HCT116 (cell line): ENCODE data around the gene STK32B. TPM values are rescaled to one million over a fixed set of nuclear protein-coding genes. Genes with fewer than 3 reads are reported as not detected.

Experiments
- ATAC-seq: fragments of 200-7000 bp; cut with Tn5 transposase; 2 replicates; pipeline ENCODE4 v1.9.1; 2020; ENCODE audit warnings: mild to moderate bottlenecking, moderate library complexity
- BruUV-seq: library from RNA; stranded (reverse); fragments of 400-500 nt; replicated peaks from 2 replicates; lab custom pipeline; 2021; lab: Mats Ljungman, UMichigan
- CTCF ChIA-PET: fragments of 300-600 bp; sonication (Branson Sonifier 250); formaldehyde crosslinking; loops from one replicate; lab custom pipeline; 2021; ENCODE audit warnings: antibody characterized with exemption; lab: Charles Lee
- POLR2A ChIA-PET: fragments of 300-600, 350-600 bp; sonication (Branson Sonifier 250); formaldehyde crosslinking; loops from one replicate; lab custom pipeline; 2021; ENCODE audit warnings: antibody characterized with exemption; lab: Charles Lee
- RAD21 ChIA-PET, 2 experiments: fragments of 300-600 bp; sonication (Branson Sonifier 250); formaldehyde crosslinking; loops; one replicate each; lab custom pipeline; 2023; ENCODE audit warnings: low total read pairs in 2 of 2; ENCODE audit not compliant: uncharacterized antibody in 2 of 2, unreplicated experiment in 2 of 2, low non-redundant PET in 1 of 2; lab: Charles Lee
- DNase-seq: peaks from one replicate; pipeline ENCODE4 v3.0.0-alpha.2; 2010; ENCODE audit warnings: low read depth, low spot score
- H2AFZ ChIP-seq: fragments of 200-600 bp; shearing (Covaris generic), sonication (generic); 2 replicates; pipeline ENCODE4 v1.6.1; 2017; ENCODE audit warnings: low read depth, mixed run types, mixed read lengths, antibody characterized with exemption, low read length; ENCODE audit not compliant: poor library complexity, severe bottlenecking
- H3K27ac ChIP-seq: 2 replicates; pipeline ENCODE4 v1.5.1; 2012; ENCODE audit warnings: low read depth, low read length
- H3K27me3 ChIP-seq: fragments of 200-600 bp; sonication (generic); 2 replicates; pipeline ENCODE4 v1.6.1; 2016; ENCODE audit warnings: mixed run types, low read length, mixed read lengths; ENCODE audit not compliant: insufficient read depth
- H3K36me3 ChIP-seq, 2 experiments: fragments of 200-500 bp in 1 of 2; fragments of 200-600 bp in 1 of 2; sonication (Bioruptor generic) in 1 of 2; sonication (generic) in 1 of 2; 2 replicates each; pipeline versions ENCODE4 v1.5.1 to v1.6.1; 2014 to 2016; ENCODE audit warnings: low read length in 2 of 2, inconsistent platforms in 1 of 2, mixed read lengths in 1 of 2, mixed run types in 1 of 2; ENCODE audit not compliant: insufficient read depth in 2 of 2, control insufficient read depth in 1 of 2
- H3K4me1 ChIP-seq, 2 experiments: fragments of 200-600 bp in 1 of 2; sonication (generic) in 1 of 2; 2 replicates each; pipeline versions ENCODE4 v1.5.1 to v1.6.1; 2012 to 2017; ENCODE audit warnings: low read length in 2 of 2, inconsistent platforms in 1 of 2, mild to moderate bottlenecking in 1 of 2, mixed read lengths in 1 of 2, mixed run types in 1 of 2, moderate library complexity in 1 of 2; ENCODE audit not compliant: insufficient read depth in 2 of 2, control insufficient read depth in 1 of 2
- H3K4me2 ChIP-seq: fragments of 200-600 bp; sonication (generic); 2 replicates; pipeline ENCODE4 v1.6.1; 2017; ENCODE audit warnings: mixed run types, low read length, mixed read lengths
- H3K4me3 ChIP-seq, 2 experiments: fragments of 200-600 bp in 1 of 2; sonication (generic) in 1 of 2; replicated peaks in 1 of 2; 2 replicates each; pipeline ENCODE4 v1.5.1; 2011 to 2016; ENCODE audit warnings: low read length in 2 of 2, control low read depth in 1 of 2, low read depth in 1 of 2, mild to moderate bottlenecking in 1 of 2, mixed read lengths in 1 of 2, mixed run types in 1 of 2
- H3K79me2 ChIP-seq: fragments of 200-600 bp; sonication (generic); 2 replicates; pipeline ENCODE4 v1.6.1; 2017; ENCODE audit warnings: mild to moderate bottlenecking, mixed run types, low read length, moderate library complexity, mixed read lengths; ENCODE audit not compliant: insufficient read depth
- H3K9ac ChIP-seq: fragments of 200-600 bp; sonication (generic); 2 replicates; pipeline ENCODE4 v1.6.1; 2016; ENCODE audit warnings: low read length, mixed read lengths
- H3K9me2 ChIP-seq: fragments of 200-600 bp; sonication (generic), shearing (Covaris generic); 2 replicates; pipeline ENCODE4 v1.6.1; 2017; ENCODE audit warnings: mixed run types, mild to moderate bottlenecking, moderate library complexity; ENCODE audit not compliant: insufficient read depth
- H3K9me3 ChIP-seq, 2 experiments: fragments of 200-500 bp in 1 of 2; fragments of 200-600 bp in 1 of 2; sonication (Bioruptor generic) in 1 of 2; sonication (generic) in 1 of 2; 2 replicates each; pipeline ENCODE4 v1.6.1; 2014 to 2017; ENCODE audit warnings: low read length in 2 of 2, mixed read lengths in 2 of 2, inconsistent platforms in 1 of 2, low read depth in 1 of 2, mild to moderate bottlenecking in 1 of 2, mixed run types in 1 of 2, moderate library complexity in 1 of 2; ENCODE audit not compliant: control insufficient read depth in 1 of 2, insufficient read depth in 1 of 2
- H4K20me1 ChIP-seq: fragments of 200-600 bp; sonication (generic), shearing (Covaris generic); 2 replicates; pipeline ENCODE4 v1.6.1; 2017; ENCODE audit warnings: mixed run types, mild to moderate bottlenecking, moderate library complexity; ENCODE audit not compliant: insufficient read depth
- CBX3 ChIP-seq: IDR thresholded peaks from 2 replicates; pipeline ENCODE4 v1.6.1; 2012; ENCODE audit warnings: low read depth
- ELF1 ChIP-seq: IDR thresholded peaks from 2 replicates; pipeline ENCODE4 v1.6.1; 2012; ENCODE audit warnings: low read depth, borderline replicate concordance
- EZH2phosphoT487 ChIP-seq: fragments of 200-600 bp; IDR thresholded peaks from 2 replicates; pipeline ENCODE4 v1.6.1; 2018; ENCODE audit warnings: antibody characterized with exemption, borderline replicate concordance
- FOSL1 ChIP-seq: IDR thresholded peaks from 2 replicates; pipeline ENCODE4 v1.6.1; 2012; ENCODE audit warnings: low read depth
- POLR2A ChIP-seq: IDR thresholded peaks from 2 replicates; pipeline ENCODE4 v1.7.0; 2011; ENCODE audit warnings: borderline replicate concordance; ENCODE audit not compliant: insufficient read depth, insufficient read length; ENCODE audit errors: extremely low read depth
- POLR2AphosphoS5 ChIP-seq: IDR thresholded peaks from 2 replicates; pipeline ENCODE4 v1.6.1; 2011; ENCODE audit warnings: mild to moderate bottlenecking, low read depth, low read length, moderate library complexity
- ZNF274 ChIP-seq: fragments of 200-500 bp; sonication (Bioruptor generic); IDR thresholded peaks from 2 replicates; pipeline ENCODE4 v1.6.1; 2014; ENCODE audit warnings: mild to moderate bottlenecking, low read depth, low read length, inconsistent platforms
- intact Hi-C: fragments of 100-400 bp; cut with micrococcal nuclease; formaldehyde crosslinking; loops from 2 replicates; pipeline ENCODE4 v1.10.0; 2022
- total RNA-seq: library from RNA; stranded (reverse); gene quantifications from one replicate; pipeline ENCODE4 v1.2.1, GENCODE V29; 2021; ENCODE audit not compliant: unreplicated experiment

The STK32B gene
- total RNA-seq, 1 experiment from 2014 or later: not detected

DNA sequence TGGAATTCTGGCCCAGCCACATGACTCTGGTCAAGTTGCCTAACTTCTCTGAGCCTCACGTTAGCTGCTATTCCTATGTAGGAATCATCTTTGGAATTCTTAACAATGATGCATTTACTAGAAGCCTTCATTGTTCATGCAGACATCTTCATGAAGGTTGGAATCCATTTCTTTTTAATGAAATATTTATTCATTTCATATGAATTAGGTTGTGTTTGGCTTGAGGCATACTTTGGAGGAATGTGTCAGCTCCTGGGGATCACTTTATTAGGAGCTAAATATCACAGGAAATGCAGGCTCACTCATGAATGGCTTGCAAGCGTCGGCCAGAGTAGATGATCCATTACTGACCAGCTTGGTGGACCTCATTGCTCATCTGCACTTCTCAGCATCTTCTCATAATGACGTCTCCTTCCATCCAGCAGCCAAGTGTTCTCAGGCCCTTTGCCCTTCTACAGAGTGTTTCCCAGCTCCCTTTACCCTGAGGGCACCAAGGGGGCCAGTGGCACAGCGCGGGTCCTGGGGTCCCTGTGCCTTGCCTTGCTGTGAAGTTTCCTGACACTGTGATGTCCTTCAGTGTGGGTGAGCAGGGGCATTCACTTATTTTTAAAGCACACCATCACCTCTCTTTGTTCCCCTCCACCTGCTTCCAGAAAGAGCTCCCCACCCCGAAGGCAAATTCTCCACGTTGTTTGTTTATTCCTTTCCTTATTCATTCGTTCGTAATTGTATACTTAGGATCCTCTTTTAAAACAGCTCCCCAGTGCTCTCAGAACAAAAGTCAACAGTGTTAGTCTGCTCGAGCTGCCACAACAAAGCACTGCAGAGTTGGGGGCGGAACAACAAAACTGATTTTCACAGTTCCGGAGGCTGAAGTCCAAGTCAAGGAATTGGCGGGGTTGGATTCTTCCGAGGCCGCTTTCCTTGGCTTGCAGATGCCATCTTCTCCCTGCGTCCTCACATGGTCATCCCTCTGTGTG is 106.8 kb downstream of the STK32B start (continued):
- no peak for TF ChIP-seq ELF1
- TF ChIP-seq FOSL1: no peak
- no peak for TF ChIP-seq ZNF274
- TF ChIP-seq POLR2A: no peak
- TF ChIP-seq, all 23 proteins: peak for 0

DNA sequence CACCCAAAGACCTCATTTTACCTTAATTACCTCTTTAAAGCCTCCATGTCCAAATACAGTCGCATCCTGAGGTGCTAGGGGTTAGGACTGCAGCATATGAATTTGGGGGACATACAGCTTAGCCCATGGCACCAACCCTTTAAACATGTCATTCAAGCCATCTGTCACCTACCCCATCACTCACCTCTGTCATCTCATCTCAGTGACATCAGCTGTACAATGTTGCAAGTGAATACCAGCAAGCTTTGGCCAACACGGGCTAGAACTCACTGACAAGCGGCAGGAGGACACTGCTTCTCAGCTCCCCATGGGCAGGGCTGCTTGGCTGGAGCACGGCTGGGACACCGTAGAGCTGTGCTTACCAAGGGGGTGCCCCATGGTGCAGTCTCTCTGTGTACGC is 107.5 kb downstream of the STK32B start:
- Histone ChIP-seq H3K79me2 (no peaks in the 10 kb centered on the region), H4K20me1 (no peaks in the 10 kb centered on the region), H3K9me2 (no peaks in the 10 kb centered on the region), H3K27ac (no peak overlapping the region), H3K9ac (no peak overlapping the region), H3K9me3 (no peaks in the 10 kb centered on the region), H3K4me1 (no peaks in the 10 kb centered on the region), H3K4me3 (no peak overlapping the region), H3K36me3 (no peaks in the 10 kb centered on the region), H3K27me3 (peaks cover 44% of the 10 kb centered on the region; the same call in 1 of the 2 replicates), H3K4me2 (no peak overlapping the region), H2AFZ (no peak overlapping the region)
- intact Hi-C loops: no loop called here
- ChIA-PET CTCF (no interaction called here), RAD21 (no interaction called here)
- DNase-seq: no peak
- ATAC-seq: no peak
- no TSS peak for BruUV-seq
- TF ChIP-seq EZH2phosphoT487 (no peak), POLR2AphosphoS5 (no peak), CBX3 (no peak)
- TF ChIP-seq, all 23 proteins: peak for 0
- POLR2A ChIA-PET: no interaction called here
